IMR-90 (cell line): Measurements from ENCODE around the gene EBF3. TPM values are rescaled to one million over a fixed set of nuclear protein-coding genes. Genes with fewer than 3 reads are reported as not detected.

Experiments used
- ATAC-seq: fragments of 200-7000 bp; cut with Tn5 transposase; 2 replicates; pipeline ENCODE4 v1.9.1; 2020; ENCODE audit warnings: low read depth, mild to moderate bottlenecking, moderate library complexity
- BruUV-seq: library from RNA; stranded (reverse); fragments of 400-500 nt; replicated peaks from 2 replicates; lab custom pipeline; 2021; lab: Mats Ljungman, UMichigan
- CTCF ChIA-PET: fragments of 300-600 bp; formaldehyde crosslinking; extraction: SDS; loops from one replicate; lab custom pipeline; 2021; ENCODE audit warnings: antibody characterized with exemption; lab: Yijun Ruan, JAX
- POLR2A ChIA-PET: fragments of 300-600 bp; sonication (Branson Sonifier 250); formaldehyde crosslinking; loops from one replicate; lab custom pipeline; 2022; ENCODE audit warnings: antibody characterized with exemption; ENCODE audit not compliant: unreplicated experiment; lab: Charles Lee
- DNase-seq: peaks from one replicate; pipeline ENCODE4 v3.0.0; 2013
- H2AFZ ChIP-seq: replicated peaks from 2 replicates; pipeline ENCODE3; 2013; ENCODE audit warnings: low read length, mild to moderate bottlenecking; ENCODE audit not compliant: poor library complexity
- H2AK5ac ChIP-seq: 2 replicates; pipeline ENCODE4 v1.6.1; 2013; ENCODE audit warnings: low read depth, low read length, inconsistent platforms
- H2AK9ac ChIP-seq: replicated peaks from 2 replicates; pipeline ENCODE3; 2013; ENCODE audit warnings: mild to moderate bottlenecking, low read depth, low read length, moderate library complexity; ENCODE audit not compliant: poor library complexity
- H2BK120ac ChIP-seq: 2 replicates; pipeline ENCODE4 v1.6.1; 2013; ENCODE audit warnings: low read depth, low read length, inconsistent platforms
- H2BK15ac ChIP-seq: 3 replicates; pipeline ENCODE4 v1.6.1; 2013; ENCODE audit warnings: low read depth, low read length, inconsistent platforms
- H2BK20ac ChIP-seq: 2 replicates; pipeline ENCODE4 v1.6.1; 2013; ENCODE audit warnings: low read depth, mild to moderate bottlenecking, inconsistent platforms, low read length, moderate library complexity
- H2BK5ac ChIP-seq: 2 replicates; pipeline ENCODE4 v1.6.1; 2013; ENCODE audit warnings: mild to moderate bottlenecking, low read depth, low read length, inconsistent platforms; ENCODE audit not compliant: poor library complexity, severe bottlenecking
- H3K14ac ChIP-seq: replicated peaks from 2 replicates; pipeline ENCODE4 v1.6.1; 2013; ENCODE audit warnings: low read depth, low read length, inconsistent platforms
- H3K18ac ChIP-seq: 2 replicates; pipeline ENCODE4 v1.6.1; 2013; ENCODE audit warnings: low read depth, low read length, control low read depth
- H3K23ac ChIP-seq: 2 replicates; pipeline ENCODE4 v1.6.1; 2013; ENCODE audit warnings: low read depth, low read length, inconsistent platforms
- H3K27ac ChIP-seq: 2 replicates; pipeline ENCODE4 v1.5.1; 2013; ENCODE audit warnings: mild to moderate bottlenecking, control low read depth, low read length; ENCODE audit not compliant: insufficient read depth
- H3K27me3 ChIP-seq: 2 replicates; pipeline ENCODE4 v1.6.1; 2013; ENCODE audit warnings: low read length; ENCODE audit not compliant: control insufficient read depth, insufficient read depth
- H3K36me3 ChIP-seq: 2 replicates; pipeline ENCODE4 v1.6.1; 2013; ENCODE audit warnings: low read length, mixed read lengths; ENCODE audit not compliant: control insufficient read depth, insufficient read depth
- H3K4ac ChIP-seq: 2 replicates; pipeline ENCODE4 v1.6.1; 2013; ENCODE audit warnings: low read depth, low read length, inconsistent platforms
- H3K4me1 ChIP-seq: 2 replicates; pipeline ENCODE4 v1.6.1; 2013; ENCODE audit warnings: low read length, mixed read lengths; ENCODE audit not compliant: control insufficient read depth, insufficient read depth
- H3K4me2 ChIP-seq: 2 replicates; pipeline ENCODE4 v1.6.1; 2013; ENCODE audit warnings: low read depth, mild to moderate bottlenecking, control low read depth, low read length, moderate library complexity
- H3K4me3 ChIP-seq: 2 replicates; pipeline ENCODE4 v1.5.1; 2013; ENCODE audit warnings: low read depth, mild to moderate bottlenecking, control low read depth, low read length, moderate library complexity; ENCODE audit not compliant: insufficient read depth
- H3K56ac ChIP-seq: 2 replicates; pipeline ENCODE4 v1.6.1; 2013; ENCODE audit warnings: low read length, inconsistent platforms; ENCODE audit not compliant: insufficient read depth; ENCODE audit errors: extremely low read depth
- H3K79me1 ChIP-seq, 2 experiments: 2 replicates each; pipeline ENCODE4 v1.6.1; 2013; ENCODE audit warnings: low read length in 2 of 2, inconsistent platforms in 1 of 2, low read depth in 1 of 2
- H3K9ac ChIP-seq: 2 replicates; pipeline ENCODE4 v1.6.1; 2013; ENCODE audit warnings: low read depth, low read length, control low read depth
- H3K9me1 ChIP-seq: 2 replicates; pipeline ENCODE4 v1.6.1; 2013; ENCODE audit warnings: low read length, inconsistent platforms; ENCODE audit not compliant: insufficient read depth
- H3K9me3 ChIP-seq: 2 replicates; pipeline ENCODE4 v1.6.1; 2013; ENCODE audit warnings: low read length; ENCODE audit not compliant: control insufficient read depth, insufficient read depth
- H4K20me1 ChIP-seq: 2 replicates; pipeline ENCODE4 v1.6.1; 2013; ENCODE audit warnings: low read length, inconsistent platforms; ENCODE audit not compliant: insufficient read depth
- H4K5ac ChIP-seq: 2 replicates; pipeline ENCODE4 v1.6.1; 2013; ENCODE audit warnings: mild to moderate bottlenecking, low read depth, low read length, control low read depth
- H4K8ac ChIP-seq, 2 experiments: 2 replicates each; pipeline ENCODE4 v1.6.1; 2013; ENCODE audit warnings: low read depth in 2 of 2, low read length in 2 of 2, control low read depth in 1 of 2, inconsistent platforms in 1 of 2
- H4K91ac ChIP-seq: 2 replicates; pipeline ENCODE4 v1.6.1; 2013; ENCODE audit warnings: low read depth, low read length, inconsistent platforms; ENCODE audit not compliant: insufficient read depth
- BHLHE40 ChIP-seq: fragments of 150-350 bp; IDR thresholded peaks from 2 replicates; pipeline ENCODE4 v1.6.1; 2016; ENCODE audit warnings: mild to moderate bottlenecking, low read depth, low read length
- CHD1 ChIP-seq: IDR thresholded peaks from 2 replicates; pipeline ENCODE4 v1.6.1; 2012; ENCODE audit warnings: low read depth, low read length, improper control_type of control experiment
- CTCF ChIP-seq: conservative IDR thresholded peaks from 2 replicates; pipeline ENCODE4 v1.5.1; 2012; ENCODE audit warnings: mild to moderate bottlenecking, low read depth, low read length, improper control_type of control experiment
- ELK1 ChIP-seq: fragments of 150-350 bp; IDR thresholded peaks from 2 replicates; pipeline ENCODE4 v1.6.1; 2016; ENCODE audit warnings: low read depth, mild to moderate bottlenecking, low read length, moderate library complexity, borderline replicate concordance
- FOS ChIP-seq: fragments of 150-350 bp; IDR thresholded peaks from 2 replicates; pipeline ENCODE4 v1.6.1; 2016; ENCODE audit warnings: low read depth, low read length
- MAFK ChIP-seq: IDR thresholded peaks from 2 replicates; pipeline ENCODE4 v1.6.1; 2012; ENCODE audit warnings: low read depth, low read length, improper control_type of control experiment
- MAZ ChIP-seq: IDR thresholded peaks from 2 replicates; pipeline ENCODE4 v1.6.1; 2012; ENCODE audit warnings: low read depth, mild to moderate bottlenecking, low read length, improper control_type of control experiment, moderate library complexity, borderline replicate concordance
- MXI1 ChIP-seq: IDR thresholded peaks from 2 replicates; pipeline ENCODE4 v1.6.1; 2012; ENCODE audit warnings: low read depth, mild to moderate bottlenecking, low read length, moderate library complexity, borderline replicate concordance
- RAD21 ChIP-seq: IDR thresholded peaks from 2 replicates; pipeline ENCODE4 v1.6.1; 2012; ENCODE audit warnings: low read length, improper control_type of control experiment
- SMC3 ChIP-seq: fragments of 150-350 bp; IDR thresholded peaks from 2 replicates; pipeline ENCODE4 v1.6.1; 2016; ENCODE audit warnings: low read depth, mild to moderate bottlenecking, antibody characterized with exemption, low read length, moderate library complexity
- USF2 ChIP-seq: fragments of 150-350 bp; IDR thresholded peaks from 2 replicates; pipeline ENCODE4 v1.6.1; 2017; ENCODE audit warnings: mild to moderate bottlenecking, antibody characterized with exemption, low read length, low read depth
- WGBS, 2 experiments: methylation state at CpG; one replicate each; pipeline versions ENCODE4 v1.1.5 to v1.1.7; 2013; ENCODE audit warnings: missing lambda C conversion rate in 2 of 2; ENCODE audit not compliant: insufficient read length in 1 of 2; ENCODE audit errors: extremely low coverage in 2 of 2; 5-methylcytosine and 5-hydroxymethylcytosine counted together
- dilution Hi-C: fragments of 300-500 bp; cut with HindIII; formaldehyde crosslinking; loops from one replicate; pipeline ENCODE4 v1.14.3; 2018; ENCODE audit warnings: low sequenced_read_pairs; ENCODE audit not compliant: unreplicated experiment
- in situ Hi-C: fragments of 300-500 bp; cut with MboI; formaldehyde crosslinking; loops from 3 replicates; pipeline ENCODE4 v1.14.3; 2019; ENCODE audit warnings: low sequenced_read_pairs, inconsistent platforms, mixed read lengths
- intact Hi-C: fragments of 100-400 bp; cut with micrococcal nuclease; formaldehyde crosslinking; loops from 2 replicates; pipeline ENCODE4 v1.10.0; 2022
- polyA plus RNA-seq, 3 experiments: library from polyadenylated mRNA; depleted of rRNA; stranded (reverse); fragments of >200 nt; gene quantifications; 2 replicates each; pipeline ENCODE4 v1.2.3, GENCODE V29; 2012; ENCODE audit warnings: low replicate concordance in 1 of 3
- total RNA-seq: library from RNA; depleted of rRNA; stranded (reverse); fragments of >200 nt; gene quantifications from 2 replicates; pipeline ENCODE4 v1.2.3, GENCODE V29; 2012

EBF3 gene
- total and polyA plus RNA-seq, 2 of the 4 experiments (the other 2 are of a cell fraction), result 0.36 to 0.70 TPM

GRCh38 chr10:129966889-129967578 is 3.0 kb upstream of the EBF3 start:
- WGBS, 2 experiments, result 7% methylated on average over 23 of the region's 60 CpGs; no CpG with 5 or more reads in 1 of the 2 experiments
- Histone ChIP-seq H3K36me3 (no peaks in the 10 kb centered on the region), H3K9ac (no peak overlapping the region), H4K91ac (no peak overlapping the region), H3K27ac (no peak overlapping the region), H3K14ac (no peak overlapping the region), H3K9me3 (no peaks in the 10 kb centered on the region), H3K27me3 (peaks cover 76% of the 10 kb centered on the region), H2AK5ac (no peak overlapping the region), H2BK5ac (no peak overlapping the region), H2BK120ac (no peak overlapping the region), H3K4me2 (no peak overlapping the region), H4K20me1 (no peaks in the 10 kb centered on the region), H4K8ac (no peak overlapping the region), H4K5ac (no peak overlapping the region), H2AK9ac (no peak overlapping the region), H3K79me1 (no peaks in the 10 kb centered on the region), H3K4ac (no peak overlapping the region), H3K18ac (no peak overlapping the region), H2AFZ (no peak overlapping the region), H2BK15ac (no peak overlapping the region), H2BK20ac (no peak overlapping the region), H3K23ac (no peak overlapping the region), H3K4me1 (no peaks in the 10 kb centered on the region), H3K56ac (no peak overlapping the region), H3K4me3 (no peak overlapping the region), H3K9me1 (no peaks in the 10 kb centered on the region)
- dilution Hi-C loops (no loop called here), intact Hi-C loops (no loop called here), in situ Hi-C loops (no loop called here)
- ATAC-seq (no peak), DNase-seq (no peak)
- BruUV-seq, result no TSS peak
- POLR2A ChIA-PET, result no interaction called here
- CTCF ChIA-PET, result no interaction called here
- TF ChIP-seq USF2, result no peak
- TF ChIP-seq RAD21, result no peak
- TF ChIP-seq MXI1, result no peak
- no peak for TF ChIP-seq FOS
- no peak for TF ChIP-seq MAFK
- TF ChIP-seq MAZ, result no peak
- TF ChIP-seq BHLHE40, result no peak
- TF ChIP-seq ELK1, result no peak
- TF ChIP-seq SMC3, result no peak
- no peak for TF ChIP-seq CHD1
- TF ChIP-seq CTCF, result no peak
